AG09309 (cell line): ENCODE results near the gene SBK2.
"Not testable (repeated sequence)": the region's sequence is repeated elsewhere in the genome, so short reads cannot be mapped to it uniquely, and the experiment has no call there.

Experiments used
- DNase-seq: peaks from one replicate; pipeline ENCODE4 v3.0.0-alpha.2; 2010; ENCODE audit warnings: low read depth
- H3K4me3 ChIP-seq: 2 replicates; pipeline ENCODE4 v1.5.1; 2011; ENCODE audit warnings: mild to moderate bottlenecking, low read depth, low read length, moderate library complexity; ENCODE audit not compliant: control insufficient read depth
- TF ChIP-seq, protein P1 (sequence below): IDR thresholded peaks from 2 replicates; pipeline ENCODE4 v1.5.1; 2011; ENCODE audit warnings: mild to moderate bottlenecking, low read depth, low read length, inconsistent platforms; ENCODE audit not compliant: insufficient read depth, control insufficient read depth; ENCODE audit errors: missing control alignments

Gene SBK2

DNA sequence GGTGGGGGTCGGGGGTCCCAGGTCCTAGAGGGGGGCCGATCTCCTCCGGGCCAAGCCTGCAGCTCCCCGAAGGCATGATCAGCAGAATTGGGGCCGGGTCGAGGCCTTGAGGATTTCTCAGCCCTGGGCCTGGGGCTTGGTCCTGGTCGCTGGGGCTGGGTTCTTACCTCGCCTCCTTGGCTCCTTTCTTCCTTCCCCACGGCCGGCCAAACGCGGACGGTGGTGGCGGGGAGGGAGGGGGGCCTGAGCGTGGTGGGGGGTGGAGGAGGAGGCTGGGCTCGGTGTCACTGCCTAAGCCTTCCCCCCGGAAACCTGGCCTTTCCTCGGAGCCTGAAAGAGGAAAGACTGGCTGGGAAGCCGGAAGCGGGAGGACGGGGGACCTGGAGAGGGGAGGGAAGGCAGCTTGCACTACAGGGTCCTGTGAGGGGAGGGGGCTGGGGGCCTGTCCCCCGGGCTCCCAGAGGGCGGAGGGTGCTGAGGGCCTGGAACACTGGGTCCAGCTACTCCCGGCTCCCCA lies 43.8 kb upstream of the SBK2 start, which contains the start of gene ZNF579:
Gene ZNF579, minus strand, starts transcription at position 221 of the 517 bp plus-strand sequence. CDS start 1,209 bp downstream, outside the sequence.
- peak; percentile 59 for DNase-seq
- peak within 1 kb of the TSS; percentile 98 for H3K4me3 ChIP-seq
- TF ChIP-seq, protein P1, sequence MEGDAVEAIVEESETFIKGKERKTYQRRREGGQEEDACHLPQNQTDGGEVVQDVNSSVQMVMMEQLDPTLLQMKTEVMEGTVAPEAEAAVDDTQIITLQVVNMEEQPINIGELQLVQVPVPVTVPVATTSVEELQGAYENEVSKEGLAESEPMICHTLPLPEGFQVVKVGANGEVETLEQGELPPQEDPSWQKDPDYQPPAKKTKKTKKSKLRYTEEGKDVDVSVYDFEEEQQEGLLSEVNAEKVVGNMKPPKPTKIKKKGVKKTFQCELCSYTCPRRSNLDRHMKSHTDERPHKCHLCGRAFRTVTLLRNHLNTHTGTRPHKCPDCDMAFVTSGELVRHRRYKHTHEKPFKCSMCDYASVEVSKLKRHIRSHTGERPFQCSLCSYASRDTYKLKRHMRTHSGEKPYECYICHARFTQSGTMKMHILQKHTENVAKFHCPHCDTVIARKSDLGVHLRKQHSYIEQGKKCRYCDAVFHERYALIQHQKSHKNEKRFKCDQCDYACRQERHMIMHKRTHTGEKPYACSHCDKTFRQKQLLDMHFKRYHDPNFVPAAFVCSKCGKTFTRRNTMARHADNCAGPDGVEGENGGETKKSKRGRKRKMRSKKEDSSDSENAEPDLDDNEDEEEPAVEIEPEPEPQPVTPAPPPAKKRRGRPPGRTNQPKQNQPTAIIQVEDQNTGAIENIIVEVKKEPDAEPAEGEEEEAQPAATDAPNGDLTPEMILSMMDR = no peak

DNA sequence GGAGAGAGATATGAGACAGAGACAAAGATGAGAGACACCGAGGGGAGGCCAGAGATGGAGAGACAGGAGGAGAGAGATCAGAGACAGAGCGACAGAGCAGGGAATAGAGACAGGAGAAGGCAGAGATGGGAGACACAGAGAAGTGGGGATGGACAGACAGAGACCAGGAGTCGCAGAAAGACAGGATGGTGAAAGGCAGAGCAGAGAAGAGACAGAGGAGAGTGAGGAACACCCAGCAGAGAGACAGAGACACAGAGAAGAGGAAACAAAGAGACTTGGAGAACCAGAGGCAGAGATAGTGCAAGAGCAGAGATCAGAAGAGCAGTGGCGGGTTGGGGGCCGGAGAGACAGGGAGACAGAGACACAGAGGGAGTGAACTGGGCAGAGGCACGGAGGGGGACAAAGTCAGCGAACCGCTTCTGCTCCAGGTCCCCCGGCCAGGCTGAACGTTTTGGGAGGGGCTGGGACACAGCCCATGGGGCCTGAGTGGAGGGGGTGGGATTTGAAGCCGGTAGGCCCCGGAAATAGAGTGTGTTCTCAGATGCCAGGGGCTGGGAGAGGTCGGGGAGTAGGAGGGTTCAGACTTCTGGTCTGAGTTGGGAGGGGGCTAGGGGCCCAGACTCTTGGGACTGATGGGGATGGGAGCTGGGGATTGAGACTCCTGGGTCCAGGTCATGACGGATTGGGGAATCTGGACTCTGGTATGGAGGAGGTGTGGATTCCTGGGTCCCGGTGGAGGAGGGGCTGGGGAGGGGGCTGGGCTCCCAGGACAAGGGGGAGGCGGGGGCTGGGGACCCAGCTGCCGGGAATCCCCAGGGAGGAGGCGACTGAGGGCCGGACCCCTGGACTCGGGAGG lies 43.1 kb upstream of the SBK2 start:
- no peak for DNase-seq

DNA sequence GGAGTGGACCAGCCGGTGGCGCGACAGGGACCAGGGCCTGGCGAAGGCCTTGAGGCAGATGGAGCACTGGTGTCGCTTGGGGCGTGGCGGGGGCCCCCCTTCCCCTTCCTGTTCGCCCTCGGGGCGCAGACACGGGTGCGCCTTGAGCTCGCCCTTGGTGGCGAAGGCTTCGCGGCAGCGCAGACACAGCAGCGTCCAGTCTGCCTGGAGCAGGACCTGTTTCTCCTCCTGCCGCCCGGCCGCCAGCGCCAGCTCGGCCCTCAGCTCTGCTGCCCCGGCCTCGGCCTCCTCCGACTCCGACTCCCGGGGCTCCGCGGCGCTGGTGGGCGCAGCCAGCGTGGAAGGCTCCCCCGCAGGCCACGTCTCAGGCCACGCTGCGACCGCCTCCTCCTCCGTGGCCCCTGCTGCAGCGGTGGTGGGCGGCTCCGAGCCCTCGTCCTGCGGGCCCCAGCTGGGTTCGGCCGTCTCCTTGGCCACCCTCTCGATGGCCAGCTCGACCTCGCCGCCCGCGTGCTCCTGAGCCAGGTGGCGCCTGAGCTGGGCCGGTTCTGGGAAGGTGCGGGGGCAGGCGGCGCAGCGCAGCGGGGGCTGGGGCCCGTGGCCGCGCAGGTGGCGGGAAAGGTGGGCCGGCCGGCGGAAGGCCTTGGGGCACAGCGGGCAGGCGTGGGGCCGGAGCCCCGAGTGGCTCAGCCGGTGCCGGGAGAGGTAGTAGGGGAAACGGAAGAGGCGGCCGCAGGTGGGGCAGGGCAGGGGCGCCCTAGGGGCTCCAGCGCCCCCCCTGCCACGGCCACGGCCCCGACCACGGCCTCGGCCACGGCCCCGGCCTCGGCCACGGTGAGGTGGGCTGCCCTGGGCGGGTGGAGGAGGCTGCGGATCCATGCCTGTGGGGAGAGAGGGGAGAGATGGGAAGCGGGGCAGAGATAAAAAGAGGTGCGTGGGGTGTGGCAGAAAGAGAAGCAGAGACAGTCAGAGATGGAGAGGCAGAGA lies 42.1 kb upstream of the SBK2 start:
- TF ChIP-seq, protein P1 = no peak
- DNase-seq = no peak
- peak overlapping the region; percentile 98 for H3K4me3 ChIP-seq

More for the DNA sequence above, 43.1 kb upstream of the SBK2 start:
- H3K4me3 ChIP-seq = peak overlapping the region; percentile 98
- TF ChIP-seq, protein P1 = no peak

DNA sequence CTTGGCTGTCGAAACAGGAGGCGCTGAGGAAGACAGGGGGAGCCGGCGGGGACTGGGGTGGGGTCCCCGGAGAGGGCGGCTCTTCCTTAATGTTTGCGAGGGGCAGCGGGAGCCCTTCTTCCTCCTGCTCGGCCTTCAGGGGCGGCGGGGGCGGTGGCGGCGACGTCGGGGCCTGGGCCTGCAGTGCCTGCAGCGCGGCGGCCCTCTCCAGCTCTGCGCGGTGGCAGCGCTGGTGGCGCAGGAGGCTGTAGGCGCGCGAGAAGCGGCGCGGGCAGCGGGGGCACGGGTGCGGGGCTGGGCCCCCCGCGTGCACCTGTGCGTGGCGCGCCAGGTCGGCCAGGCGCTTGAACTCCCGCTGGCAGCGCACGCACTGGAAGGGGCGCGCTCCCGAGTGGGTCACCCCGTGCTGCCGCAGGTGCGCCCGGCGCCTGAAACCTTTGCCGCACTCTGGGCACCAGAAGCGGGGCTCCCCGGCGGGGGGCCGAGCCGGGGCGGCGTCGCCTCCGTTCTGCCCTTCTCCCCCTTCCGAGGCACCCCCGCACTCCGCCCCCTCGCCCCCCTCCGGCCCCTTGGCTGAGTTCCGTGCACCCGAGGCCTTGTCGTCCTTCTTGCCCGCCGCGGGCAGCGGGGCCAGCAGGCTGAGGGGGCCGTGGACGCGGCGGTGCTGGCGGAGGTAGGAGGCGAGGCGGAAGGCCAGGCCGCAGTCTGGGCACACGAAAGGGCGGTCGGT lies 41.3 kb upstream of the SBK2 start:
- TF ChIP-seq, protein P1 = no peak
- DNase-seq = no peak

DNA sequence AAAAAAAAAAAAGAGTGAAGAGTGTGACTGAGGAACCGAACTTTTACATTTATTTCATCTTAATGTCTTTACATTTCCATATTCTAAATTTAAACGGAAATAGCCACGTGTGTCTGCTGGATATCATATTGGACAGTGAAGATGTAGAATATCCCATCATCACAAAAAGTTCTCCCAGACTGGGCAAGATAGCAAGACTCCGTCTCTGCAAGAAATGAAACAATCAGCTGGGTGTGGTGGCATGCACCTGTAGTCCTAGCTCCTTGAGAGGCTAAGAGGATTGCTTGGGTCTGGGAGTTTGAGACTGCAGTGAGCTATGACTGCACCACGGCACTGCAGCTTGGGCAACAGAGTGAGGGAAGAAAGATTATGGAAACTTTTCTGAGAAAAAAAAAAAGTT lies 39.8 kb upstream of the SBK2 start:
- DNase-seq = no peak
- TF ChIP-seq, protein P1 = no peak
- H3K4me3 ChIP-seq = no peak overlapping the region

More for the DNA sequence above, 41.3 kb upstream of the SBK2 start:
- no peak overlapping the region for H3K4me3 ChIP-seq

DNA sequence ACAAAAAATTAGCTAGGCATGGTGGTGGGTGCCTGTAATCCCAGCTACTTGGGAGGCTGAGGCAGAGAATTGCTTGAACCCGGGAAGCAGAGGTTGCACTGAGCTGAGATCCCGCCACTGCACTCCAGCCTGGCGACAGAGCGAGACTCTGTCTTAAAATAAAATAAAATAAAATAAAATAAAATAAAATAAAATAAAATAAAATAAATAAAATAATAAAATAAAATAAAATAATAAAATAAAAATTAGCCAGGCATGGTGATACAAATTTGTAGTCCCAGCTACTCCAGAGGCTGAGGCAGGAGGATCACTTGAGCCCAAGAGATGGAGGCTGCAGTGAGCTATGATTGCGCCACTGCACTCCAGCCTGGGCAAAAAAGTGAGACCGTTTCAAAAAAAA lies 37.0 kb upstream of the SBK2 start:
- H3K4me3 ChIP-seq, DNase-seq: not testable (repeated sequence)

DNA sequence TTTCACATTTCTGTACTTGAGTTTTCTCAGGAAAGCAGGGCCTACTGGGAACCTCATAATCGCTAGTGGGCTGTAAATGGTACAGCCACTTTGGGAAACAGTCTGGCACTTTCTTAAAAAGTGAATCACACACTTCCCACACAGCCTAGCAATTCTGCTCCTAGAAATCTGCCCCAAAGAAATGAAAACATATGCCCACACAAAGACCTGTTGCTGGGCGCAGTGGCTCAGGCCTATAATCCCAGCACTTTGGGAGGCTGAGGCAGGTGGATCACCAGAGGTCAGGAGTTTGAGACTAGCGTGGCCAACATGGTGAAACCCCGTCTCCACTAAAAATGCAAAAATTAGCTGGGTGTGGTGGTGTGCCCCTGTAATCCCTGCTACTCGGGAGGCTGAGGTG lies 32.5 kb upstream of the SBK2 start:
- H3K4me3 ChIP-seq, DNase-seq: not testable (repeated sequence)
